ENCODE measurements around the gene FAM240B.

GRCh38 chr9:38747941-38748340 lies 28.0 kb upstream of the FAM240B start:
- TF ChIP-seq POLR2AphosphoS5 (IDR thresholded peaks at IDR 0.05; ENCODE audit: low read depth, low read length) (no peak), TAF1 (IDR thresholded peaks at IDR 0.05; ENCODE audit: borderline replicate concordance, insufficient read depth, low read length) (no peak), FOXP2 (optimal IDR thresholded peaks at IDR 0.05; ENCODE audit: borderline replicate concordance, extremely low read depth, extremely low read length, insufficient read depth) (no peak), REST (IDR thresholded peaks at IDR 0.05; ENCODE audit: insufficient read depth in 1 of 2, low read depth in 2 of 2, low read length in 2 of 2) (no peak)

Data from PFSK-1 (cell line).